PFSK-1 (cell line): ENCODE results near the gene CEP128.

Experiments
- FOXP2 ChIP-seq: optimal IDR thresholded peaks from 2 replicates; pipeline ENCODE3; 2011; ENCODE audit warnings: borderline replicate concordance, control low read depth, inconsistent platforms; ENCODE audit not compliant: insufficient read depth; ENCODE audit errors: extremely low read length, extremely low read depth
- POLR2AphosphoS5 ChIP-seq: IDR thresholded peaks from 2 replicates; pipeline ENCODE4 v1.6.1; 2012; ENCODE audit warnings: low read depth, mild to moderate bottlenecking, control low read depth, low read length, moderate library complexity
- SIN3A ChIP-seq: IDR thresholded peaks from 2 replicates; pipeline ENCODE4 v1.6.1; 2012; ENCODE audit warnings: mild to moderate bottlenecking, low read length, moderate library complexity, borderline replicate concordance; ENCODE audit not compliant: insufficient read depth
- TAF1 ChIP-seq: IDR thresholded peaks from 2 replicates; pipeline ENCODE4 v1.6.1; 2012; ENCODE audit warnings: low read length, control low read depth, borderline replicate concordance; ENCODE audit not compliant: insufficient read depth
- TF ChIP-seq, protein P1 (sequence below), 2 experiments: IDR thresholded peaks; 2 replicates each; pipeline versions ENCODE4 v1.6.1 to v1.8.0; 2011 to 2012; ENCODE audit warnings: low read depth in 2 of 2, low read length in 2 of 2, control low read depth in 1 of 2, inconsistent platforms in 1 of 2, mild to moderate bottlenecking in 1 of 2, moderate library complexity in 1 of 2; ENCODE audit not compliant: insufficient read depth in 1 of 2

The CEP128 gene

DNA sequence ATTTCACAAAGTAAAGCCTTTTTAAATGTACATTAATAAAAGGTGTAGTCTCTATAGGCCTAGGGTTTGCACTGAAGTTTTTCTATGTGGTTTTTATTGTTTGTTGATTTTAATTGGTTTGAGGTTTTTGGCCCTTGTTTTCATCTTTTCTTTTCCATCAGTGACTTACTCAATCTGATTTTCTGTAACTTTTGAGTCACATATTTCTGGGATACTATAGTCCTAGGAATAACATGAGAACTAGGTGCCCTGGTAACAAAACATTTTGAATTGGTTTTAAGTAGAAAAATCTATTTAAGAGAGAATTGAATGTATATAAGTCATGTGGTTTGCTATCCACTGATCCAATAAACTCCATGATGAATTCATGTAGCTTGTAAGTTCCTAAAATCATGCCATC is 311.9 kb downstream of the CEP128 start:
- TF ChIP-seq POLR2AphosphoS5 (no peak), SIN3A (no peak), FOXP2 (no peak), TAF1 (no peak)
- TF ChIP-seq, protein P1, sequence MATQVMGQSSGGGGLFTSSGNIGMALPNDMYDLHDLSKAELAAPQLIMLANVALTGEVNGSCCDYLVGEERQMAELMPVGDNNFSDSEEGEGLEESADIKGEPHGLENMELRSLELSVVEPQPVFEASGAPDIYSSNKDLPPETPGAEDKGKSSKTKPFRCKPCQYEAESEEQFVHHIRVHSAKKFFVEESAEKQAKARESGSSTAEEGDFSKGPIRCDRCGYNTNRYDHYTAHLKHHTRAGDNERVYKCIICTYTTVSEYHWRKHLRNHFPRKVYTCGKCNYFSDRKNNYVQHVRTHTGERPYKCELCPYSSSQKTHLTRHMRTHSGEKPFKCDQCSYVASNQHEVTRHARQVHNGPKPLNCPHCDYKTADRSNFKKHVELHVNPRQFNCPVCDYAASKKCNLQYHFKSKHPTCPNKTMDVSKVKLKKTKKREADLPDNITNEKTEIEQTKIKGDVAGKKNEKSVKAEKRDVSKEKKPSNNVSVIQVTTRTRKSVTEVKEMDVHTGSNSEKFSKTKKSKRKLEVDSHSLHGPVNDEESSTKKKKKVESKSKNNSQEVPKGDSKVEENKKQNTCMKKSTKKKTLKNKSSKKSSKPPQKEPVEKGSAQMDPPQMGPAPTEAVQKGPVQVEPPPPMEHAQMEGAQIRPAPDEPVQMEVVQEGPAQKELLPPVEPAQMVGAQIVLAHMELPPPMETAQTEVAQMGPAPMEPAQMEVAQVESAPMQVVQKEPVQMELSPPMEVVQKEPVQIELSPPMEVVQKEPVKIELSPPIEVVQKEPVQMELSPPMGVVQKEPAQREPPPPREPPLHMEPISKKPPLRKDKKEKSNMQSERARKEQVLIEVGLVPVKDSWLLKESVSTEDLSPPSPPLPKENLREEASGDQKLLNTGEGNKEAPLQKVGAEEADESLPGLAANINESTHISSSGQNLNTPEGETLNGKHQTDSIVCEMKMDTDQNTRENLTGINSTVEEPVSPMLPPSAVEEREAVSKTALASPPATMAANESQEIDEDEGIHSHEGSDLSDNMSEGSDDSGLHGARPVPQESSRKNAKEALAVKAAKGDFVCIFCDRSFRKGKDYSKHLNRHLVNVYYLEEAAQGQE (IDR thresholded peaks at IDR 0.05; ENCODE audit: insufficient read depth in 1 of 2, low read depth in 2 of 2, low read length in 2 of 2), result no peak

DNA sequence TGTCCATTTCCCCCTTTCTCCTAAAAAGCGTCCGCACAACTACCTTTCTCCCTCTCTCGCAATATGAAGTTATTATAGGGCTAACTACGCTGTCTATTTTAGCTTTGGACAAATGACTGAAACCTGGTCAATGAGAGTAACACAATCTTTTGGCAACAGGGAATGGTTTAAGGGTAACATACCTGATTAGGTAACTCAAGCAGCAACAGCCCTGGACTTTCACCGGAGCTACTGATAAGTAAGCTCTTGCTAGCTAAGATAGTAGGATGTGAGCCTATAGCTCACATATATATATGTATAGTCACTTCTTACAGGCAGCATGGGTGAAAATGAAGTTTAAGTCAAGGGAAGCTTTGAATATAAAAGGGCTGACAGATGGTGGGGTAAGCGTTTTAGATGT is 313.0 kb downstream of the CEP128 start:
- TF ChIP-seq POLR2AphosphoS5, result no peak
- no peak for TF ChIP-seq TAF1
- no peak for TF ChIP-seq FOXP2
- no peak for TF ChIP-seq SIN3A
- TF ChIP-seq, protein P1 (IDR thresholded peaks at IDR 0.05; ENCODE audit: insufficient read depth in 1 of 2, low read depth in 2 of 2, low read length in 2 of 2), result no peak

DNA sequence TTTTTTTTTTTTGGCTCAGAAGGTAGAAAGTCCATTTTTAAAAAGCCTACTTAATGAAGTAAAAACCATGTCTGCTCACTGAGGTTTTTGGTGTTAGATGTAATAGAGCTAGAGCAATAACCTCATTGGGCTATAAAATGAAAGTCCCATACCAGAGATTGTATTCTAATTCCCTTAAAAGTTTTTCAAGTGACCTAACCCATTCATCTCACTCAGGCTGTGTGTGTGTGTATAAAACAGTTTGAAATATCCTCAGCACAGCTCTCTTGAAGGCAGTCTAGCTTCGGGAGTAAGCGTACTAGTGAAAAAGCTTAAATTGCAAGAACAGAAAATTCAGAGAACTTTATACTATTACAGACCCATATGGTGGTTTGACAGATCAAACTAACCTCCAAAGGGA is 313.8 kb downstream of the CEP128 start:
- TF ChIP-seq, protein P1 (IDR thresholded peaks at IDR 0.05; ENCODE audit: insufficient read depth in 1 of 2, low read depth in 2 of 2, low read length in 2 of 2), result no peak
- TF ChIP-seq TAF1, result no peak

DNA sequence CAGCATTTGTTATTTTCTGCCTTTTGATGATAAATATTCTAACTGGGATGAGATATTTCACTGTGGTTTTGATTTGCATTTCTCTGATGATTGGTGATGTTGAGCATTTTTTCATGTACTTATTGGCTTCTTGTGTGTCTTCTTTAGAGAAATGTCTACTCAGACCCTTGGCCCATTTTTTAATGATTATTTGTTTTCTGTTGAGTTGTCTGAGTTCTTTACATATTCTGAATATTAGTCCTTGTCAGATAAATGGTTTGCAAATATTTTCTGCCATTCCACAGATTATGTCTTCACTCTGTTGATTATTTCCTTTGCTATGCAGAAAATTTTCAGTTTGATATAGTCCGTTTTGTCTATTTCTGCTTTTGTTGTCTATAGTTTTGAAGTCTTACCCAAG is 317.0 kb downstream of the CEP128 start:
- TF ChIP-seq TAF1, result no peak
- TF ChIP-seq POLR2AphosphoS5, result no peak
- TF ChIP-seq, protein P1 (IDR thresholded peaks at IDR 0.05; ENCODE audit: insufficient read depth in 1 of 2, low read depth in 2 of 2, low read length in 2 of 2), result no peak
- no peak for TF ChIP-seq FOXP2
- no peak for TF ChIP-seq SIN3A

DNA sequence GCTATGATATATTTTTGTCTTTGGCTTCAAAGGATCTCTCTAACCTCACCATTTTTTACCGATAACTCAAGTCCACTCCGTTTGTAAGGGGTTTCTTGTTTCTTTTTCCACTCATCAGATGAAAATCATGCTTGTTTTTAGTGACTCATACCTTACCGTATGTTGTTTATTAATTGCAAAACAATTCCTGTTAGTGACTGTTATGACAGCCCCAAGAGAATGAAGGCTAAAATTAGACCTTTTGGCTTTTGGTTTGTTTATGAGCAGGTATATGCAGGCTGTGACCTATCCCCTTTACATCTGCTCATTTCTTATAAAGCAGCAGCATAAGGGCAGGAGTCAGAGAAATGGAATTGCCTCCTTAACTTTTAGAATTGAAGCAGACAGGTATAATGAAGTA is 319.8 kb downstream of the CEP128 start:
- TF ChIP-seq, protein P1 (IDR thresholded peaks at IDR 0.05; ENCODE audit: insufficient read depth in 1 of 2, low read depth in 2 of 2, low read length in 2 of 2), result no peak
- TF ChIP-seq FOXP2, result no peak
- no peak for TF ChIP-seq SIN3A
- no peak for TF ChIP-seq POLR2AphosphoS5
- TF ChIP-seq TAF1, result no peak
